Activated naive CD4-positive, alpha-beta T cell treated with anti-CD3 and anti-CD28 coated beads, Interleukin-2, amount 10 ng/mL, durations not matched to agents 7 days and 5 days (primary cell): ENCODE data around the gene MED31.
"Not testable (repeated sequence)": the region's sequence is repeated elsewhere in the genome, so short reads cannot be mapped to it uniquely, and the experiment has no call there.

Experiments used
- CTCF ChIA-PET: fragments of 350-600 bp; sonication (Branson Sonifier 250); formaldehyde crosslinking; loops from one replicate; lab custom pipeline; 2021; ENCODE audit warnings: antibody characterized with exemption; lab: Charles Lee
- DNase-seq: peaks from one replicate; pipeline ENCODE4 v3.0.0-alpha.2; 2020
- H3K27ac Mint-ChIP-seq: one replicate; pipeline ENCODE4 v1.8.0; 2021; ENCODE audit warnings: mild to moderate bottlenecking, moderate library complexity, mixed read lengths
- H3K27me3 Mint-ChIP-seq: one replicate; pipeline ENCODE4 v1.8.0; 2021; ENCODE audit warnings: mild to moderate bottlenecking, mixed read lengths
- H3K36me3 Mint-ChIP-seq: one replicate; pipeline ENCODE4 v1.8.0; 2021; ENCODE audit warnings: mixed read lengths
- H3K4me1 Mint-ChIP-seq: one replicate; pipeline ENCODE4 v1.8.0; 2021; ENCODE audit warnings: mixed read lengths
- H3K4me3 Mint-ChIP-seq: one replicate; pipeline ENCODE4 v1.8.0; 2021; ENCODE audit warnings: mild to moderate bottlenecking, moderate library complexity, mixed read lengths
- H3K9me3 Mint-ChIP-seq: one replicate; pipeline ENCODE4 v1.8.0; 2021; ENCODE audit warnings: mixed read lengths

MED31 gene

DNA sequence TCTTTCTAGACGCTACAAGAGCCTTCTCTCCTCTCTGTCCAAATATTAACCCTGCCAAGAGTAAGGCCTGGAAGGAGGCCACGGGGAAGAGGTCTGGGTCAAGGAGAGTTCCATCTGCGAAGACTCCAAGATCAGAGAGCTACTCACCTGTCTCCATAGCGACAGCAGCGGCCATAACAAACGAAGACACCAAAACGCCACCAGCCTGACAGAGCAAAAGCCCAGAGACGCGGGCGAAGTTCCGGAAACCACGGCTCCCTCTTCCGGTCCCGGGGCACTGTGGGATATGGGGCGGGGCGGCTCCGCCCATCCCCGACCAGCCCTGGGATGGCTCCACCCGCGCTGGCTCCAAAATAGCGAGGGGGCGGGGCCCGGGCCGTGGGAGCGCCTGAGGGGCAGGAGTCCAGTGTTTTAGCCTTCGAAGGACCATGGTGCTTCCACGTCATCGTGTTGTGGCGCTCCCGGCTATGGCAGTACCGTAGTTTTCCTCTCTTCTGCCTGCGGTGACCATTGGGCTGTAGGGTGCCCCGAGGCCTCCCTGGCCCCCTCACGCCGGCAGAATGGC is at the start of gene MED31, which contains the start of gene C17orf100:
MED31 (minus strand) TSS at position 252 of the 565 bp plus-strand sequence; CDS start at position 175, 77 bp downstream.
C17orf100 (plus strand) TSS at position 409 of the 565 bp plus-strand sequence; CDS start at position 561, 152 bp downstream.
- Mint-ChIP-seq H3K27ac (peak within 1 kb of the TSS; percentile 99), H3K9me3 (no peaks in the 10 kb centered on the region), H3K27me3 (no peaks in the 10 kb centered on the region), H3K4me3 (peak within 1 kb of the TSS; percentile 100), H3K36me3 (peaks cover 32% of the 10 kb centered on the region), H3K4me1 (peaks cover 75% of the 10 kb centered on the region)
- peak; percentile 96 for DNase-seq
- CTCF ChIA-PET, result interaction anchor here (0.7 to 1.0 kb wide), 2 partner anchors 73 to 346 kb away, joined by 3 read pairs; no protein-coding TSS in a partner anchor

DNA sequence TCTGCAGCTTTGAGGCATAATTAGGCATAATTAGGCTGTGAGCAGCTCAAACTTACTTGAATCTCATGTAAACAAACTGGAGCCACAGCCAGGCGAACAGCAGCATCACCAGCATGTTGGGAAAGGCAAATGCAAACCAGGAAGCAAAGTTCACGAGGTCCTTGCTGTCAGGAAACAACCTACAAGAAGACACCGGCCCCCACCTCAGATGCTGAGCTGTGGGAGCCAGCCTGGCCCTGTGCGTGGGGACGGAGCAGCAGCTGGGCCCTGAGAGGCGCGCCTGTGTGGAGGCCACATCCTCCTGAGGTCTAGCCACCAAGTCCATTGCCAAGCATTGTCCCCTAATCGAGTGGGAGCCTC is 49.5 kb upstream of the MED31 start:
- Mint-ChIP-seq H3K4me1 (no peaks in the 10 kb centered on the region), H3K27ac (no peak overlapping the region), H3K4me3 (no peak overlapping the region), H3K27me3 (peaks cover 44% of the 10 kb centered on the region), H3K36me3 (no peaks in the 10 kb centered on the region), H3K9me3 (no peaks in the 10 kb centered on the region)
- CTCF ChIA-PET, result interaction anchor here (2.0 kb wide), 2 partner anchors 40 to 228 kb away, joined by 4 to 5 read pairs; no protein-coding TSS in a partner anchor
- DNase-seq, result no peak

DNA sequence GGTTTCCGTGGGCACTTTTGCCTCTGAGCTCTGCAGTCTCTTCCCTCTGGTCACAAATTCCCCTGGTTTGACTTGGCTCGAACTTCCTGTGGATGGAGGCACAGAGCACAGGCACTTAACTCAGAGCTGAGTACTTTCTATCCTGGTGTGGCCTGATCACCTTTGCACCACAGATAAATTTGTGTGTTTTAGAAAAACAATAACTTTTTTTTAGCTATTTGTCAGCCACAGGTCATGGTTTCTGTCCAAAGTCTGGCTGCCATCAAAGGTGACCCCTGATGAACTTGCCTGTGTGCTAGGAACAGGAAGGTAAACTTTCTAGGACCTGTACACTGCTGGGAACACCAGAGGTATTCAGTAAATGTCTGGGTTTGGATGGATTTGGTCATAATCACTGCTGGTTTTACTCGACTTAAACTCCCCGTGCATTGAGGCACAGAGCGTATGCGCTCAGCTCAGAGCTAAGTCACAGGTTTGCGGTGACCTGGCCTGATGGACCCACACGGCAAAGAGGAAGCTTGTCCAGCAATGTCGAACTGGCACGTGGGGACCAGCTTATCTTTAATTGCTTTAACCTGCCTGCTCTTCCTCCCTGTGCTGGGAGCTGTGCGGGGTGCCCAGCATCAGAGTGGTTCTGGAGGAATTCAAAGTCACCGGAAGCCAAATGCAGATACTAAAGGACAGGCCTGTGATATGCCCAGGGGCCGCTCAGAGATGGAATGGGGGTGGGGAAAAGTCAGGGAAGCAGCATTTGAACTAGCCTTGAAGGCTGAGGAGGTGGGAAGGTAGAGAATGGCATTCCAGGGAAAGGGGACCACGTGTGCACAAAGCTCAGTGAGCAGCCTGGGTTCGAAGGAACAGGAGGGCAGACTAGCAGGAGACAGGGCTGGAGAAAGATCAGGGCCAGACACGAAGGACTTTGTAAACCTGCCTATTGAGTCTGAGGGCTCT is 48.9 kb upstream of the MED31 start:
- no peak for DNase-seq

DNA sequence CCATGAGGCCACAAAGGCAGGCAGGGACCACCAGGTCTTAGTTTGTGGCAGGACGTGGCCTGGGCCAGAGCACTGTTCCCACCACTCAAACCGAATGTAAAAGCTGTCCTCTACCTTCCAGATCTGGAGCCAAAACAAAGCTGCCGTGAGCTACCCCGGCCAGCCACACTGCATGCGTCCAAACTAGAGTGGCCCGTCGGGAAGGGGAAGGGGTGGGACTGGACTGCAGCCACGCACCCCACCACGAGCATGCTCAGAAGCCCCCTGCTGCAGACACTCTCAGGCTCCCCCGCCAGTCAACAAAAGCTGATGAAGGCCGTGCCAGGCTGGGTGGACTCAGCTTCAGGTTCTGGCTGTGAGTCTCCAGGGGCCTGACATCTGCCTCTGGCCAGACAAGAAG is 46.6 kb upstream of the MED31 start:
- no peak overlapping the region for H3K27ac Mint-ChIP-seq
- H3K36me3 Mint-ChIP-seq, result no peaks in the 10 kb centered on the region
- H3K9me3 Mint-ChIP-seq, result no peaks in the 10 kb centered on the region
- peaks cover 47% of the 10 kb centered on the region for H3K27me3 Mint-ChIP-seq
- CTCF ChIA-PET, result interaction anchor here (1.0 kb wide), 1 partner anchor 29 kb away, joined by 3 read pairs; no protein-coding TSS in a partner anchor
- no peaks in the 10 kb centered on the region for H3K4me1 Mint-ChIP-seq
- no peak overlapping the region for H3K4me3 Mint-ChIP-seq
- DNase-seq, result no peak

More for the DNA sequence above, 48.9 kb upstream of the MED31 start:
- no peaks in the 10 kb centered on the region for H3K36me3 Mint-ChIP-seq
- no peak overlapping the region for H3K27ac Mint-ChIP-seq
- CTCF ChIA-PET, result interaction anchor here (2.0 kb wide), 2 partner anchors 39 to 227 kb away, joined by 4 to 5 read pairs; no protein-coding TSS in a partner anchor
- H3K27me3 Mint-ChIP-seq, result peaks cover 47% of the 10 kb centered on the region
- H3K4me1 Mint-ChIP-seq, result no peaks in the 10 kb centered on the region
- H3K4me3 Mint-ChIP-seq, result no peak overlapping the region
- no peaks in the 10 kb centered on the region for H3K9me3 Mint-ChIP-seq

DNA sequence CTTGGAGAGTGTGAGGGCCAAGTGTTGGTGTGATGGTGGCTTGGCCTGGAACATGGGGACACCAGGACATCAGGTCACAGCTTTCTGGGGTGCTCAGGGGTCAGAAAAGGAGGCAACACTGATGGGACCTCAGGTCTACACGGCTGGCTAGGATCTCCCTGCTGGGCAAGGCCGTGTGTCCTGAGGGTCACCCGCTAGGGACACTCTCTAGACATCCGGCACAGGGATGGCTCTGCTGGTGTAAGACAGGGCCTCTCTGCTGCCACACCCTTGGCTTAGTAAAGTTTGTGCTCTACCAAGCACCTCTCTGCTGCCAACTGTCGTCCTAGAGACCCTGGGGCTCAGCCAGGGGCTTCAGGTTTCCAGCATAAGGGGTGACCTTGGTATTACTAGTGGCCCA is 45.5 kb upstream of the MED31 start:
- H3K4me1 Mint-ChIP-seq, result no peaks in the 10 kb centered on the region
- no peaks in the 10 kb centered on the region for H3K9me3 Mint-ChIP-seq
- H3K27ac Mint-ChIP-seq, result no peak overlapping the region
- peaks cover 53% of the 10 kb centered on the region for H3K27me3 Mint-ChIP-seq
- H3K4me3 Mint-ChIP-seq, result no peak overlapping the region
- CTCF ChIA-PET, result no interaction called here
- no peaks in the 10 kb centered on the region for H3K36me3 Mint-ChIP-seq
- DNase-seq, result no peak

DNA sequence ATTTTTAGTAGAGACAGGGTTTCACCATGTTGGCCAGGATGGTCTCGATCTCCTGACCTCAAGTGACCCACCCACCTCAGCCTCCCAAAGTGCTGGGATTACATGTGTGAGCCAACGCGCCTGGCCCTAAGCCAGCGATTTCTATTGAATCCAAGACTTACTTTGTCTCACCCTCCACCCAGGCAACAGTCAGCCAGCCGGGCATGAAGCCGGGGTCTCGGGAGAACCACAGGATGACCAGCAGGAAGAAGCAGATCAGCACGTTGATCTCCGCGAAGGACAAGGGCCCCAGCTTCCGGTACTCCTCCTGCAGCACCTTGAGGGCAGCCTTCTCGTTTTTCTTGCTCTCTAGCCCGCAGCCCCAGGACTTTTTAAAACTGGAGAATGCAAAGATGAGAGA is 44.2 kb upstream of the MED31 start:
- H3K4me3 Mint-ChIP-seq, result no peak overlapping the region
- H3K27ac Mint-ChIP-seq, result no peak overlapping the region
- H3K9me3 Mint-ChIP-seq, result no peaks in the 10 kb centered on the region
- no peak for DNase-seq
- H3K27me3 Mint-ChIP-seq, result peaks cover 60% of the 10 kb centered on the region
- CTCF ChIA-PET, result no interaction called here
- H3K4me1 Mint-ChIP-seq, result no peaks in the 10 kb centered on the region
- H3K36me3 Mint-ChIP-seq, result no peaks in the 10 kb centered on the region

DNA sequence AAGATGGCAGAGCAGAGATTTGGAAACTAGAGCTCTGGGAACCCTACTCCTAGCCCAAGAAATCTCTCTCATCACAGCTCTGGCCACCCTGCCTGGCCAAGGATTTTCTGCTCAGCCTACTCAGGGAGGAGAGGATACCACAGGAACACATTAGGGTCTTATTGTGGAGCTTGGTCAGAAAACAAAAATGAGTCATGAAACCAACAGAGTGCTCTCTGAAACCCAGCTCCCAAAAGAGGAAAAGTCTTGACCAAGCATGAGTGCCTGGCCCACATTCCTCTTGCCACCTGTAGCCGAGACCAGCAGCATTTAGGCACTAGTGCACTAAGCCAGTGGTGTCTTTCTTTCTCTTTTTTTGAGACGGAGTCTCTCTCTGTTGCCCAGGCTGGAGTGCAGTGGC is 43.6 kb upstream of the MED31 start:
- no peak overlapping the region for H3K4me3 Mint-ChIP-seq
- no peaks in the 10 kb centered on the region for H3K9me3 Mint-ChIP-seq
- no peaks in the 10 kb centered on the region for H3K36me3 Mint-ChIP-seq
- CTCF ChIA-PET, result no interaction called here
- H3K4me1 Mint-ChIP-seq, result no peaks in the 10 kb centered on the region
- peaks cover 63% of the 10 kb centered on the region for H3K27me3 Mint-ChIP-seq
- DNase-seq, result no peak
- H3K27ac Mint-ChIP-seq, result no peak overlapping the region

DNA sequence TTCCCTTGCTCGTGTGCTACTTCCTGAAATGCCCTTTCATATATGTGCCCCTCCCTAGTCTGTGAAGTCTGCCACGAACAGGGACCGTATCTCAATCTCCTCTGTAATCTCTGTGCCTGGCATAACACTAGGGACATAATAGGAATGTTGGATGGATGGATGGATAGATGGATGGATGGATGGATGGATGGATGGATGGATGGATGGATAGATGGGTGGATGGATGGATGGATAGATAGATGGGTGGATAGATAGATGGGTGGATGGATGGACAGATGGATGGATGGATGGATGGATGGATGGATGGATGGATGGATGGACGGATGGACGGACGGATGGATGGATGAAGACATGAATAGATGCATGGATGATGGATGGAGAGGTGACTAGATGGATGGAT is 40.6 kb upstream of the MED31 start:
- DNase-seq, H3K9me3 Mint-ChIP-seq, H3K36me3 Mint-ChIP-seq, CTCF ChIA-PET, H3K4me1 Mint-ChIP-seq, H3K27ac Mint-ChIP-seq, H3K4me3 Mint-ChIP-seq: not testable (repeated sequence)
- H3K27me3 Mint-ChIP-seq, result peaks cover 60% of the 10 kb centered on the region

DNA sequence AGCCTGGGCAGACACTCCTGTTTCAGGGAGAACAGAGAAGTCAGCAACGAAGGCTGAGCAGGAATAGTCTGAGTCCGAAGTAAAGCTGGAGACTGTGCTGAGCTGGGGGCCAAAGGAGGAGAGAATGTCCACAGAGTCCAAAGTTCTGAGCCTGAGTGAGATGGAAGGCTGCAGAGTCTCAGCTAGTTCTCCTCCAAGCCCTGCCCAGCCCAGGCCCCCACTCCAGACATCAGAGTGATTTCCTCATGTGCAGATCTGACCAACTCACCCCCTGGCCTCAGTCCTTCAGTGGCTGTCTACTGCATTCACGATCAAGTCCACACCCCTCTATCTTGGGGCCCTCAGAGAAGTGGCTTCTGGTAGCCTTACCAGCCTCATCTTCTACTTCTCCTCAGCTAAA is 40.1 kb upstream of the MED31 start:
- no peaks in the 10 kb centered on the region for H3K9me3 Mint-ChIP-seq
- H3K27me3 Mint-ChIP-seq, result peaks cover 59% of the 10 kb centered on the region
- H3K27ac Mint-ChIP-seq, result no peak overlapping the region
- no peak for DNase-seq
- no peak overlapping the region for H3K4me3 Mint-ChIP-seq
- no peaks in the 10 kb centered on the region for H3K36me3 Mint-ChIP-seq
- H3K4me1 Mint-ChIP-seq, result no peaks in the 10 kb centered on the region
- CTCF ChIA-PET, result no interaction called here

DNA sequence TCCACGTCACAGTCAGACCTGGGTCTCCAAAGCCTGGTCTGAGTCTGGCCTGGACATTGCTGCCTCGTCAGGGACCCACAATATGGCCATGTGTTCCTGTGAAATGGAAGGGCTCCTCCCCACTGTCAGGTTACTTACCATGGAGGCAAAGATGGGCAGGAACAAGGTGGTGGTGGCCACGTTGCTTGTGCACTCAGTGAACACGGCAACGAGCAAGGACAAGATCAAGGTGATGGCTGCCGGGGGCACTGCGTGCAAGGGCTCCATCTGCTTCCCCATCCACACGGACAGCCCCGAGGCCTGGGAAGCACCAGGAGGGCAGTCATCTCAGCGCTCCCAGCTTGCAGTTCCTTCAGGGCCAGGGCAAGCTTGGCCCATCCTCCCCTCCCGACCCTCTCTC is 39.2 kb upstream of the MED31 start:
- CTCF ChIA-PET, result no interaction called here
- H3K36me3 Mint-ChIP-seq, result no peaks in the 10 kb centered on the region
- H3K27ac Mint-ChIP-seq, result no peak overlapping the region
- peaks cover 54% of the 10 kb centered on the region for H3K27me3 Mint-ChIP-seq
- no peaks in the 10 kb centered on the region for H3K9me3 Mint-ChIP-seq
- DNase-seq, result no peak
- H3K4me3 Mint-ChIP-seq, result no peak overlapping the region
- no peaks in the 10 kb centered on the region for H3K4me1 Mint-ChIP-seq

DNA sequence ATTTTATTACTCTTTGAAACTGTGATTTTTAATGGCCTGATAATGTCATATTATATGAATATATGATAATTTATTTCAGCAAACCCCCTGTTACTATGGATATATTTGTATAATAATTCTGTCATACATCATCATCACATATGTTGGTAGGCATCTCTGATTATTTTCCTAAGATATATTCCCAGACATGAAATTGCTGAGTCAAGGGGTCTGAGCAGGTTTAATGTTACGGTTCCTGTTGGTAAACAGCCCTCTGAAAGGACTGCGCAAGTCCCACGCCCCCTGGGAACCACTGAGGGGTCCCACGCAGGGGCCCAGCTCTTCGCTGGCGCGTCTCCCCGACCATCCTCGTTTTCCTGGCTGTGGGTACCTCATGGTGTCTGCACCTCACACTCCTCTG is 37.5 kb upstream of the MED31 start:
- Mint-ChIP-seq H3K9me3 (no peaks in the 10 kb centered on the region), H3K27me3 (peaks cover 49% of the 10 kb centered on the region), H3K4me3 (no peak overlapping the region), H3K36me3 (no peaks in the 10 kb centered on the region), H3K27ac (no peak overlapping the region), H3K4me1 (no peaks in the 10 kb centered on the region)
- CTCF ChIA-PET, result no interaction called here
- DNase-seq, result no peak

DNA sequence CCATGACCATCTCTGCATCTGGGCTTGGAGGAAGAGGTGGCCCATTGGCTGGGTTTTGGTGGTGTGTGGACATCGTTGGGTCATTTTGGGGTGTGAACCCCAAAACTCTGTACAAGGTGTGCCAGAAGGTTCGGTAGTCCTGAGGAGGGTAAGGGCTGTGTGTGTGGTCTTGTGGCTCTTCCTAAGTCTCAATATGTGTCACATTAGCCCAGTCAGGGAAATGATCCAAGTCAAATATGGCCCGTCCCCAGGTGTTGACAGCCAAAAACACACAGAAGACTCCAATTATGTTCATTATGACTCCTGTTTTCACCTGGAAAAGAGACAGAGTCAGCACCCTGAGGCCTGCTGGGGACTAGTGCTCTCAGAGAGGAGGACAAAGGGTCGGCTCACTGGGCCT is 34.6 kb upstream of the MED31 start:
- H3K36me3 Mint-ChIP-seq, result no peaks in the 10 kb centered on the region
- H3K4me1 Mint-ChIP-seq, result no peaks in the 10 kb centered on the region
- CTCF ChIA-PET, result interaction anchor here (0.7 kb wide), 1 partner anchor 79 kb away, joined by 3 read pairs; no protein-coding TSS in a partner anchor
- H3K27ac Mint-ChIP-seq, result no peak overlapping the region
- no peak overlapping the region for H3K4me3 Mint-ChIP-seq
- DNase-seq, result no peak
- H3K27me3 Mint-ChIP-seq, result peaks cover 48% of the 10 kb centered on the region
- H3K9me3 Mint-ChIP-seq, result no peaks in the 10 kb centered on the region

DNA sequence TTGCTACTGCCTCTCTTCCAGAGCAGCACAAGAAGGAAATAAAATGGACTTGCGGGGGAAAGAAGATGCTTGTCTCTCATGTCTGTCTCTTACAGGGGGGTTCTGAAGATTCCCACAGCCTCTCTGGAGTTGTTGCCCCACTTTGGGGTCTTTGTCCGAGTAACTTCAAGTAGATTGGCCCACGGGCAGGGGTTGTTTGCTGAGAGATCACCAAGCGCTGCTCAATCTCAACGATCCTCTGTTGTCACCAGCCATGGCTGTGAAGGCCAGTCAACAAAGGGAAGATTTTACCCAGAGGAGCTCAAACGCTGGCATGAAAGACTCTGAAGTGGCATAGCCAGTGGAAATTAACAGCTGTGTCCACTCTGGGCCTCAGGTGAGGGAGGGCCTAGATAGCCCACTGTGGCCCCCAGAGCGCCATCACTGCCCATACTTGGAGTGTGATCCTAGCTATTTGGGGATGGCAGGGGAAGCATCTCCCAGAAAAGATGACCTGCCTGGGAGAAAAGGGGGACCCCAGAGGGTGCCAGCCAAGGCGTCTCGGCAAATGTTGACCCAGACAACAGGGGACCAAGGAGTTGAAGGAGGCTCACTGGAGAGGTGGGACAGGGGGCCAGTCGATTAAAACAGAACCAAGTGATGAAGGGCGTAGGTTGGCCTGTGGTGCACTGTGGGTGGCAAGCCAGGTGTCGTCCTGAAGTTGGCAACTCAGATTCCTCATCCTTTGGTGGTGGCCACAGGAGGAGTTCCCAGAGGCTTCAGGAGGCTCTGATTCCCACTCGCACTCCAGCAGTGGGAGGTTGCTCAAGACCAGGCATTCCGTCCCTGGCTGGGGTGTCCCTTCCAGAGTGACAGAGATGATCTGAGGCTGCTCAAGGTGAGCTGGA is 33.7 kb upstream of the MED31 start:
- Mint-ChIP-seq H3K4me3 (no peak overlapping the region), H3K4me1 (no peaks in the 10 kb centered on the region), H3K27me3 (peaks cover 43% of the 10 kb centered on the region), H3K27ac (no peak overlapping the region), H3K36me3 (no peaks in the 10 kb centered on the region), H3K9me3 (no peaks in the 10 kb centered on the region)
- DNase-seq, result no peak
- CTCF ChIA-PET, result no interaction called here

DNA sequence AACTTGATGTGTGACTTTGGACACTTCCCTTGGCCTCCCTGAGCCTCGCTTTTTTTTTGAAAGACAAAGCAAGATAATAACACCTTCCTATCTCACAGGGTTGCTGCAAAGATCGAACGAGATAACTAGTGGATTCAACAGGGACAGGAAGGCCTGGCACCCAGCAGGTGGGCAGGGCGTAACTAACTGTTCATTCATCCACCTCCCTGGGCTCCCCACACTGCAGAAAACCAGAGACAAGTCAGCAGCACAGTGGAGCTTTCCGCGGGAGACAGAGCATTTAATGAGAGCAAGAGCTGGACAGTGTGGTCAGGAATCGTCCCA is 33.0 kb upstream of the MED31 start:
- Mint-ChIP-seq H3K27me3 (peaks cover 42% of the 10 kb centered on the region), H3K27ac (no peak overlapping the region), H3K9me3 (no peaks in the 10 kb centered on the region), H3K4me1 (no peaks in the 10 kb centered on the region), H3K4me3 (no peak overlapping the region), H3K36me3 (no peaks in the 10 kb centered on the region)
- DNase-seq, result no peak
- CTCF ChIA-PET, result interaction anchor here (0.7 kb wide), 1 partner anchor 198 kb away, joined by 3 read pairs; no protein-coding TSS in a partner anchor
